Inferior parietal cortex (tissue), 1 donor: ENCODE results near the gene ULK2.
A peak's percentile ranks its signal among the peaks of the same experiment; 100 is the strongest.
"Not testable (repeated sequence)": the region's sequence is repeated elsewhere in the genome, so short reads cannot be mapped to it uniquely, and the experiment has no call there.

Experiments
- DNase-seq: peaks from one replicate; pipeline ENCODE4 v3.0.0-alpha.2; 2016; ENCODE audit errors: extremely low spot score

ULK2 gene

GRCh38 chr17:19766421-19767270, 101.1 kb downstream of the ULK2 start:
- peak; percentile 84 for DNase-seq

- no peak for DNase-seq
Measured at GRCh38 chr17:19766016-19766415, 101.7 kb downstream of the ULK2 start.

DNA sequence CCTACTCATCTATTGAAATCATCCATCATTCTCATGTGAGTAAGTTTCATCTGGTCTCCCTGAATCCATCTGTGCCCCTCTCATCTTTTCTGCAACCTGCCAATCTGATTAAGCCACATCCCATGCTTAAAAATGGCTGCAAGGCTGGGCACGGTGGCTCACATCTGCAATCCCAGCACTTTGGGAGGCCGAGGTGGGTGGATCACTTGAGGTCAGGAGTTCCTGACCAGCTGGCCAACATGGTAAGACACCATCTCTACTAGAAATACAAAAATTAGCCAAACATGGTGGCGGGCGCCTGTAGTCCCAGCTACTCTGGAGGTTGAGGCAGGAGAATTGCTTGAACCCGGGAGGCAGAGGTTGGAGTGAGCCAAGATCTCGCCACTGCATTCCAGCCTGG, 103.7 kb downstream of the ULK2 start:
- not testable (repeated sequence) for DNase-seq

- DNase-seq = no peak
Measured at GRCh38 chr17:19763416-19763815, 104.3 kb downstream of the ULK2 start.

GRCh38 chr17:19762515-19762961, 105.2 kb downstream of the ULK2 start:
- DNase-seq = peak; percentile 75

DNA sequence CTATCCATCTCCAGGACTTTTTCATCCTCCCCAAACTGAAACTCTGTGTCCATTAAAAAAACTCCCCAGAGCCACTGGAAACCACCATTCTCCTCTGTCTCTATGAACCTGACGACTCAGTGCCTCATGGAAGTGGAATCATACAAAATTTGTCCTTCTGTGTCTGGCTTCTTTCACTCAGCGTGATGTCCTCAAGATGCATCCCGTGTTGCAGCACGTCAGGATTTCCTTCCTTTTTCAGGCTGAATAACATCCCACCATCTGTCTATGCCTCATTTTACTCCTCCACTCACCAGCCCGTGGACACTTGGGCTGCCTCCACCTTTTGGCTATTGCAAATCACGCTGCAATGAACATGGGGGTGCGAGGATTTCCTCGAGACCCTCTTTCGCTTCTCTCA, 107.0 kb downstream of the ULK2 start:
- no peak for DNase-seq

DNA sequence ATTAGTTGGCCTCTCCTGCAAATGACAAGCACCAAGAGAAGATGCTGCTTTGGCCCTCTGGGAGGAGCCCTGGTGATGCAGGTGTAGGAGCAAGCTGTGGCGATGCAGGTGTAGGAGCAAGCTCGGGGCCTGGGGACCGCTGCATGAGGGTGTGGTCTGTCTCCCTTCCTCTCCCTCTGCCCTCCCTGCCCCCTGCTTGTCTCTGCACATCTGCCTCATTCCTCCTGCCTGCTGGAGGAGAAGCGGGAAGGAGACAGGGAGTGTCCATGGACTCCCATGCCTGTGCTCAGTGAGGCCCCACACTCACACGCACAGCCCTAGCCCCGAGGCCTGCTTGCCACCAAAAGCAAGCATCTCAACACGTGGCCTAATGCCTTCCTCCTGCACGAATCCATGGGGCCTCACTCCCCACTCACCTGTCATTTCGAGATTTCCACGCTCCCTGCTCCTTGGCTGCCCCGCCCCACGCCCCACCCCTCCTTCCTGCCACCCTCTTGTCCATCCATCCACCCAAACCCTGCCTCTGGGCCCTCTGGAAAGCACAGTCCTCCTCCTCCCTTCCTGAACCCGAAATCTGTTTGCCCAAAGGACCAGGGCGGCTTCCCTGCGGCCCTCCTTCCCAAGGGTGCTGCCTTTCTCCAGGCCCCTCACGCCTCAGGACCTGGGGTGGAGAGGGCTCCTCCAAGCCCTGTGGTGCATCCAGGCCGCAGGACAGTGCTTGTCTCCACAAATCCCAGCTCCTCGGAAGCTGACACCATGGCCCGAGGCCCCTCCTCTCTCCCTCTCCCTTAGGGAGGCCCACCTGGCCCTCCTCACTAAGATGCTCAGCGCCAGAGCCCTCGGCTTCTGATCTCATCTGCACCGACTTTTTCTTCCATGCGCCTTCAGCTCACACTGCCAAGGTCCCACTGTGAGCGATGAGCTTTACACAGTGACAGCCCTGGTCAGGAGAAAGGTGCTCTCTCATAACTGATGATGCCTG, 107.9 kb downstream of the ULK2 start:
- no peak for DNase-seq

DNA sequence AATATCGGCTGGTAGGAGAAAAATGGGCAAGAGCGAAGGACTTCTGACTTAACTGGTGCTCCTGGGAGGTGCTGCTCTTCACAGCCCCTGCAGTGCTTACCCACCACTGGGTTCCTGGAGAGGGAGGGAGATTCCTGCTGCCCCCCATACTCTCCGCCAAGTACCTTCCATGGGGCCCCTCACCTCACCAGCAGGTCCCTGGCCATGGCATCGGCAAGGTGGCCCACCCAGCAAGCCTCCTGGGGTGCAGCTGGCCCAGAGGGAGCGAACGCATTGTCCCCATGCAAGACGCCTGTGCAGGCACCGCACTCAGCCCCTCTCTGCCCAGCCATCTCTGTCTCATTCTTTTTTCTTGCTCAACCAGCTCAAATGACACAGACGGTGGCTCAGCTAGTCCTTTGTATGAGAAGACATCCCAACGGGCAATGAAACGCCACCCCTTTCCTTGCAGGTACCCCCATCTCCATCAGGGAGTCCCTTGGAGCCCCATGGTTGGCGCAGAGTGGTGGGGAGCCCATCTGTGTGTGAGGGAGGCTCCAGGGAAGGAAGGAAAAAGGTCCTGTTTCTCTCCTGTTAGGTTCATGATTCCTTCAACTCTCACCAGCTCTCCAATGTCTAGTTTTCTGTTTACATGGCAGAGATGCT, 110.1 kb downstream of the ULK2 start:
- DNase-seq = no peak

DNA sequence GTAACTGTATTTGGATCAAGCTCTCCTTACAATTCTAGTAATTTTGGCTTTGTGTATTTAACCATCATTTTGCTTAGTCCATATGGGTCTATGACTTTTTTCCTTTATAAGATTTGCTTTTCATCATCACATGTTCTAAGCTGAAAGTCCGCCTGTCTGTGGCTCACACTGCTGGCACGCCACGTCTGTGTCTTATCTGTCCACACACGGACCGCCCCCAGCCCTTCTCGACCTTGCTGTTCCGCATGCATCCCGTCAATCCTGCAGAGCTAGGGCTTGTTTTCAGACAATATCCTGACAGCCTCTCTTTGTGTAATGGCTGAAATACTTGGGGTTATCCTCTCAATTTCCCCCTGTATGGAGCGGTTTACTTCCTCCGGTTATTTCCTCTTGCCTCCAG, 111.2 kb downstream of the ULK2 start:
- no peak for DNase-seq

DNA sequence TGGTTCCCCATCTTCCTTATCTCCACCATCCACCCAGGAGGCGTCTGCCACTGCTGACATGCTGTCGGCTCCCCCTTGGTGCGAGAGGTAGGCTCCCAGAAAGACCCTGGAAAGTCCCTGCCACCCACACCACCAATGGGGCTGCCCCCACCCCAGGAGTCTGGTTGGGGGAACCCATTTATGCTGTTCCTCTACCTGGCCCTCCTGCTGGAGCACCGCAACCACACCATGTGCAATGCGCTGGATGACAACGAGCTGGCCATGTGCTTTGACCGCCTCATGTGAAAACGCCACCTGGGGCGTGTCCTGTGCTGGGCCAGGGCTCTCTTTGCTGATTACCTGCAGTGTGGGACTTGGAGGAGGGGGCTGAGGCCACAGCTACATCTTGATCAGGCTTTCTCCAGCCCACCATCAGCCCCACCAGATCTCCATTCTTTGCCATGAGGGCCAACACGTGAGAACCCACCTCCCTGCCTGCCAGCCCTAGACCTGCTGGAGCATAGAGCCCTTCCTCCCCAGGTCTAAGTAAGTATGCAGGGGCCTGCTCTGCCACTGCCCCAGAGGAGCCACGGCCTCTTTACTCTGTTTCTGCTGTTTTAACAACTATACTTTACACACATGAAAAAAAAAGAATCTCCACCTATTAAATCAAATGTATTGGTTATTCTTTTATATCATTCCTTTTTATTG, 111.8 kb downstream of the ULK2 start:
- DNase-seq = no peak

DNA sequence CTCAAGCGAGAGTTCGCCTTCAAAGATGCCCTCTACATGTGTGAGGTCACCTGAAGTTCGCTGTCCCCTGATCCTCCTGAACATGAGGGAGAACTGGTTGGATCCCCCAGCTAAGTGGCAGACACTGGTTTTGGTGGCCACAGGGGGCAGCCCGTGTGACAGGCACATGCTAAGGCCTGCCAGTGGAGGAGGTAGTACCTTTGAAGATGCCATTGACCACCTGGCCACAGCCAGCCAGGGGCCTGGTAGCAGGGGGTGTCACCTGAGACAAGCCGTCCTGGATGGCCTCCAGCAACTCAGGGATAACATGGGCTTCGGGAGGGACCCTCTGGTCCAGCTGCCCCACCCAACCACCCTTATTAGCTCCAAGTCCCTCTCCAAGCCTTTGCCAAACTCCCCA, 112.3 kb downstream of the ULK2 start:
- no peak for DNase-seq

- peak; percentile 69 for DNase-seq
Measured at GRCh38 chr17:19753661-19754463, 113.9 kb downstream of the ULK2 start.

- DNase-seq = no peak
Measured at GRCh38 chr17:19753051-19753509, 114.7 kb downstream of the ULK2 start.

GRCh38 chr17:19752216-19753050, 115.3 kb downstream of the ULK2 start:
- no peak for DNase-seq

DNA sequence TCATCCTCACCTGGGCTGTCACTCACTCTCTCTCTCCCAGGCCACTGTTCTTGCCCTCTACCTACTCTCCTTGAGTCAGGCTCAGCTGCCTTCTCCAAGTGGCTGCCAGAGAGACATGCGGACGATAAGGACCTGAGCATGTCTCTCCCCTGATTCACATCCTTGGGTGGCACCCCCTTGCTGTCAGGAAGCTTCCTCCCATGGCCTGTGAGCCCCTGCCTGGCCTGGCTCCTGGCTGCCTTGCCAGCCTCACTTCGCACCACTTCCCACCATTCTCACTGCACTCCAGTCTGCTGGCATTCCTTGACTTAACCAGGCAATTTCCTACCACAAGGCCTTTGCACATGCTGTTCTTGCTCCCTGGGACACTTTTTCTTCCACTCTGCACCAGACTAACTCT, 116.9 kb downstream of the ULK2 start:
- DNase-seq = no peak

DNA sequence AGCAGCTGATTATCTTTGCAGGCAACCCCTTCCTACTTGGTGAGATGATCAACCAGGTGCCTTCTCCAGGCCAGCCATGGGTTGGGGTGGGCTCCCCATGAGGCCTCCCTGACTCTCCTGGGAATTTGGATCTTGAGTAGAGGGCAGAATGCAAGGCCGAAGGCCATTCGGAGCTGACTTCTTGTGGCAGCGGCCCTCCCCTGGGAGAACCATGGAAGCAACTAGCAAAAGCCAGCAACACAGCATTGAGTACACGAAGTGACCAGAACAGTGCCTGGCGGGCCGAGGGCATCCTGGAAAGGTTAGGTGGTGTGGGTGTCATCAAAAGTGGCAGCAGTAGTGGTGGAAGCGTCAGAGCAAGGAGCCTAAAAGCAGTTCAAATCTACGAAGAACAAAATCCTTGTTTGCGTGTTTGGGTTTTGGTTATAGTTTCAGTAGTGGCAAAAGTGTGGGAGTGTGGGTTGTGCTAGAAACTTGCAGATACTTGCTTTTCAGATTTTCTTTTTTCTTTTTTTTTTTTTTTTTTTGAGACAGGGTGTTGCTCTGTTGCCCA, 117.6 kb downstream of the ULK2 start:
- DNase-seq = no peak

- no peak for DNase-seq
Measured at GRCh38 chr17:19748807-19749193, 118.9 kb downstream of the ULK2 start.

- no peak for DNase-seq
Measured at GRCh38 chr17:19747829-19748806, 119.6 kb downstream of the ULK2 start, which contains the start of gene ALDH3A1. TSS of gene ALDH3A1 (minus strand) at chr17:19748298. CDS start at chr17:19745129, 3,169 bp downstream.
